ENCODE results near the gene ATP9B. TPM values are rescaled to one million over a fixed set of nuclear protein-coding genes. Genes with fewer than 3 reads are reported as not detected.
"Not testable (repeated sequence)": the region's sequence is repeated elsewhere in the genome, so short reads cannot be mapped to it uniquely, and the experiment has no call there.

ATP9B gene
- total RNA-seq, 1 experiment from 2014 or later, result 20.9 TPM

GRCh38 chr18:79169958-79170555, 100.9 kb downstream of the ATP9B start:
- H3K27ac Mint-ChIP-seq, result peak overlapping the region in 1 of 3 experiments; percentile 14; a peak in 2 of 7 replicates
- Histone ChIP-seq H3K79me2 (ENCODE audit: insufficient read depth, low read length) (no peaks in the 10 kb centered on the region), H3K4me2 (ENCODE audit: insufficient read depth, insufficient read length, low read length) (no peak overlapping the region), H4K91ac (ENCODE audit: insufficient read length, low read depth, low read length) (no peak overlapping the region), H3K9me3 (ENCODE audit: control insufficient read depth, low read depth, low read length) (no peaks in the 10 kb centered on the region), H3K79me1 (ENCODE audit: insufficient read depth, low read depth, low read length, poor library complexity, severe bottlenecking) (no peaks in the 10 kb centered on the region), H2BK5ac (ENCODE audit: insufficient read length, low read length) (no peak overlapping the region), H3T11ph (ENCODE audit: low read length) (no peak overlapping the region), H3K27ac (ENCODE audit: insufficient read length, low read depth, low read length) (no peak overlapping the region), H3K14ac (ENCODE audit: insufficient read depth, low read length) (no peak overlapping the region; the same call in 1 of the 2 replicates), H3K9ac (ENCODE audit: extremely low read depth, insufficient read length, low read length) (no peak overlapping the region), H4K8ac (replicated peaks; ENCODE audit: insufficient read length, low read depth, low read length) (no peak overlapping the region), H3K4me1 (ENCODE audit: insufficient read depth, low read length) (no peaks in the 10 kb centered on the region), H3K23me2 (ENCODE audit: insufficient read length, low read depth, low read length, poor library complexity, severe bottlenecking) (no peaks in the 10 kb centered on the region), H3K18ac (ENCODE audit: insufficient read length, low read depth, low read length) (no peak overlapping the region), H2AFZ (ENCODE audit: low read length) (no peak overlapping the region), H4K20me1 (ENCODE audit: control insufficient read depth, insufficient read depth, insufficient read length) (no peaks in the 10 kb centered on the region), H3K23ac (ENCODE audit: insufficient read length, low read depth, low read length) (no peak overlapping the region), H2AK5ac (ENCODE audit: insufficient read length, low read length) (no peak overlapping the region), H2BK12ac (ENCODE audit: insufficient read length, low read depth, low read length) (no peak overlapping the region), H2BK120ac (ENCODE audit: low read depth, low read length, poor library complexity, severe bottlenecking) (no peak overlapping the region), H2BK15ac (ENCODE audit: low read depth, low read length) (no peak overlapping the region), H3K4ac (ENCODE audit: low read depth, low read length) (no peak overlapping the region), H4K5ac (ENCODE audit: insufficient read length, low read depth, low read length) (no peak overlapping the region), H3K56ac (ENCODE audit: insufficient read length, low read depth, low read length) (no peak overlapping the region), H2BK20ac (ENCODE audit: low read depth, low read length, poor library complexity, severe bottlenecking) (no peak overlapping the region), H3K27me3 (ENCODE audit: insufficient read depth, low read length) (no peaks in the 10 kb centered on the region)
- peaks cover 26 to 34% (median 28%) of the 10 kb centered on the region in 3 experiments for H3K36me3 Mint-ChIP-seq (ENCODE audit: insufficient read depth in 1 of 3, low read depth in 3 of 3)
- H3K27me3 Mint-ChIP-seq (ENCODE audit: low read depth), result no peaks in the 10 kb centered on the region
- H3K4me3 Mint-ChIP-seq, result no peak overlapping the region
- H3K9me3 Mint-ChIP-seq, result peaks cover 0 to 3% of the 10 kb centered on the region in 2 experiments; a peak in 1 of 5 replicates
- TF ChIP-seq CTCF (conservative IDR thresholded peaks at IDR 0.05), result no peak
- WGBS (ENCODE audit: extremely low coverage, insufficient read length, low lambda C conversion rate), result no CpG with 5 or more reads among the region's 8 CpGs
- H3K4me1 Mint-ChIP-seq, result peaks cover 0 to 4% of the 10 kb centered on the region in 2 experiments; a peak in 1 of 4 replicates
- DNase-seq, result no peak

DNA sequence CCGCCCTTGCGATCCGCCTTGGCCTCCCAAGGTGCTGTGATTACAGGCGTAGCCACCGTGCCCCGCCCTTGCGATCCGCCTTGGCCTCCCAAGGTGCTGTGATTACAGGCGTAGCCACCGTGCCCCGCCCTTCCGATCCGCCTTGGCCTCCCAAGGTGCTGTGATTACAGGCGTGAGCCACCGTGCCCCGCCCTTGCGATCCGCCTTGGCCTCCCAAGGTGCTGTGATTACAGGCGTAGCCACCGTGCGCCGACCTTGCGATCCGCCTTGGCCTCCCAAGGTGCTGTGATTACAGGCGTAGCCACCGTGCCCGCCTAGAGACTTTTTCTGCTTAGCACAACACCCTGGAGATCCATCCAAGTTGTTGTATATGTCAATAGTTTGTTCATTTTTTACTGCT, 103.1 kb downstream of the ATP9B start:
- not testable (repeated sequence) for H4K8ac ChIP-seq (replicated peaks; ENCODE audit: insufficient read length, low read depth, low read length); H2BK12ac ChIP-seq (ENCODE audit: insufficient read length, low read depth, low read length); H3K27me3 Mint-ChIP-seq (ENCODE audit: low read depth); H3K9me3 Mint-ChIP-seq; H3K27ac Mint-ChIP-seq; H4K20me1 ChIP-seq (ENCODE audit: control insufficient read depth, insufficient read depth, insufficient read length); H3K27ac ChIP-seq (ENCODE audit: insufficient read length, low read depth, low read length); H3K79me2 ChIP-seq (ENCODE audit: insufficient read depth, low read length); H2BK20ac ChIP-seq (ENCODE audit: low read depth, low read length, poor library complexity, severe bottlenecking); H3K27me3 ChIP-seq (ENCODE audit: insufficient read depth, low read length); H3K4me1 ChIP-seq (ENCODE audit: insufficient read depth, low read length); H2AK5ac ChIP-seq (ENCODE audit: insufficient read length, low read length); H3K4me3 Mint-ChIP-seq; H2BK15ac ChIP-seq (ENCODE audit: low read depth, low read length); H3K23me2 ChIP-seq (ENCODE audit: insufficient read length, low read depth, low read length, poor library complexity, severe bottlenecking); H4K5ac ChIP-seq (ENCODE audit: insufficient read length, low read depth, low read length); H2BK5ac ChIP-seq (ENCODE audit: insufficient read length, low read length); H3K9ac ChIP-seq (ENCODE audit: extremely low read depth, insufficient read length, low read length); H3K14ac ChIP-seq (ENCODE audit: insufficient read depth, low read length); H3T11ph ChIP-seq (ENCODE audit: low read length); H2BK120ac ChIP-seq (ENCODE audit: low read depth, low read length, poor library complexity, severe bottlenecking); H3K9me3 ChIP-seq (ENCODE audit: control insufficient read depth, low read depth, low read length); H2AFZ ChIP-seq (ENCODE audit: low read length); H3K18ac ChIP-seq (ENCODE audit: insufficient read length, low read depth, low read length); H3K23ac ChIP-seq (ENCODE audit: insufficient read length, low read depth, low read length); H3K4me1 Mint-ChIP-seq; H3K4me2 ChIP-seq (ENCODE audit: insufficient read depth, insufficient read length, low read length); DNase-seq; H3K4ac ChIP-seq (ENCODE audit: low read depth, low read length); H4K91ac ChIP-seq (ENCODE audit: insufficient read length, low read depth, low read length); H3K79me1 ChIP-seq (ENCODE audit: insufficient read depth, low read depth, low read length, poor library complexity, severe bottlenecking); H3K56ac ChIP-seq (ENCODE audit: insufficient read length, low read depth, low read length)
- H3K36me3 Mint-ChIP-seq (ENCODE audit: insufficient read depth in 1 of 3, low read depth in 3 of 3), result peaks cover 7 to 14% (median 13%) of the 10 kb centered on the region in 3 experiments; a peak in 6 of 7 replicates
- no CpG with 5 or more reads among the region's 27 CpGs for WGBS (ENCODE audit: extremely low coverage, insufficient read length, low lambda C conversion rate)
